K562 (cell line): ENCODE measurements around the gene TRPC1. TPM values are rescaled to one million over a fixed set of nuclear protein-coding genes. Genes with fewer than 3 reads are reported as not detected.

Experiments
- ARID1B ChIP-seq: fragments of 450-650 bp; IDR thresholded peaks from 2 replicates; pipeline ENCODE4 v1.6.1; 2016; ENCODE audit warnings: antibody characterized with exemption, mild to moderate bottlenecking, inconsistent platforms
- ATF7 ChIP-seq: fragments of 450-650 bp; IDR thresholded peaks from 2 replicates; pipeline ENCODE4 v1.7.1; 2014; ENCODE audit warnings: mild to moderate bottlenecking, moderate library complexity
- CREM ChIP-seq: IDR thresholded peaks from 2 replicates; pipeline ENCODE4 v1.6.1; 2014; ENCODE audit warnings: antibody characterized with exemption, low read depth
- DACH1 ChIP-seq: fragments of 450-650 bp; IDR thresholded peaks from 2 replicates; pipeline ENCODE4 v1.6.1; 2018; ENCODE audit not compliant: partially characterized antibody
- DMBX1 ChIP-seq: fragments of 250-450 bp; sonication (Bioruptor Pico); IDR thresholded peaks from 2 replicates; pipeline ENCODE4 v1.8.0; 2022; ENCODE audit warnings: inconsistent platforms, mild to moderate bottlenecking, moderate library complexity, borderline replicate concordance
- EHMT2 ChIP-seq: fragments of 450-650 bp; IDR thresholded peaks from 2 replicates; pipeline ENCODE4 v1.6.1; 2018; ENCODE audit warnings: antibody characterized with exemption
- JUND ChIP-seq, 2 experiments: IDR thresholded peaks; 2 replicates in 1 of 2; 3 replicates in 1 of 2; pipeline ENCODE4 v1.6.1; 2011; ENCODE audit warnings: borderline replicate concordance in 2 of 2, low read depth in 2 of 2, low read length in 2 of 2, improper control_type of control experiment in 1 of 2, missing biosample characterization in 1 of 2, missing genetic modification characterization in 1 of 2, missing genetic modification reagents in 1 of 2
- MTA3 ChIP-seq: fragments of 450-650 bp; formaldehyde crosslinking; IDR thresholded peaks from 2 replicates; pipeline ENCODE4 v1.6.1; 2017; ENCODE audit warnings: mild to moderate bottlenecking, borderline replicate concordance
- ZNF282 ChIP-seq: sonication (generic); formaldehyde crosslinking; IDR thresholded peaks from 2 replicates; pipeline ENCODE4 v1.8.1; 2023; ENCODE audit warnings: missing genetic modification reagents
- ZNF583 ChIP-seq: fragments of 250-450 bp; sonication (Bioruptor Pico); IDR thresholded peaks from 2 replicates; pipeline ENCODE4 v1.4.0; 2020
- polyA plus RNA-seq, 8 experiments: library from polyadenylated mRNA; depleted of rRNA in 4 of 8; stranded (reverse) in 5 of 8; unstranded in 3 of 8; fragments of >200 nt; fragmentation: Nextera tagmentation in 2 of 8; fragmentation: Illumina TruSeq in 1 of 8; extraction: Ambion mirVana in 2 of 8; extraction: Trizol in 1 of 8; gene quantifications; 2 replicates each; pipeline versions ENCODE4 v1.2.1 to v1.2.3, GENCODE V29; 2011 to 2014; ENCODE audit warnings: inconsistent platforms in 1 of 8, missing spikeins in 1 of 8
- total RNA-seq, 7 experiments: library from RNA; depleted of rRNA in 6 of 7; stranded (reverse); fragments of >200 nt in 6 of 7; fragmentation: Illumina TruSeq in 2 of 7; extraction: Trizol in 2 of 7; gene quantifications; 2 replicates each; pipeline versions ENCODE4 v1.2.1 to v1.2.3, GENCODE V29; 2011 to 2021; ENCODE audit warnings: low replicate concordance in 1 of 7
- TF ChIP-seq, protein P1 (sequence below), 2 experiments: fragments of 450-650 bp; IDR thresholded peaks; 2 replicates each; pipeline ENCODE4 v1.6.1; 2016; ENCODE audit warnings: mild to moderate bottlenecking in 2 of 2, borderline replicate concordance in 1 of 2, low read depth in 1 of 2, moderate library complexity in 1 of 2
- TF ChIP-seq, protein P2 (sequence below): sonication (generic); formaldehyde crosslinking; IDR thresholded peaks from 2 replicates; pipeline ENCODE4 v1.8.0; 2023; ENCODE audit warnings: missing genetic modification reagents, mild to moderate bottlenecking, borderline replicate concordance
- TF ChIP-seq, protein P3 (sequence below): fragments of 450-650 bp; IDR thresholded peaks from 2 replicates; pipeline ENCODE4 v1.6.1; 2016

Gene TRPC1
- total and polyA plus RNA-seq, 9 of the 15 experiments (the other 6 are each of a cell fraction or from before 2014, with no cell fraction given), result 1.4 to 6.5 (median 3.0) TPM

DNA sequence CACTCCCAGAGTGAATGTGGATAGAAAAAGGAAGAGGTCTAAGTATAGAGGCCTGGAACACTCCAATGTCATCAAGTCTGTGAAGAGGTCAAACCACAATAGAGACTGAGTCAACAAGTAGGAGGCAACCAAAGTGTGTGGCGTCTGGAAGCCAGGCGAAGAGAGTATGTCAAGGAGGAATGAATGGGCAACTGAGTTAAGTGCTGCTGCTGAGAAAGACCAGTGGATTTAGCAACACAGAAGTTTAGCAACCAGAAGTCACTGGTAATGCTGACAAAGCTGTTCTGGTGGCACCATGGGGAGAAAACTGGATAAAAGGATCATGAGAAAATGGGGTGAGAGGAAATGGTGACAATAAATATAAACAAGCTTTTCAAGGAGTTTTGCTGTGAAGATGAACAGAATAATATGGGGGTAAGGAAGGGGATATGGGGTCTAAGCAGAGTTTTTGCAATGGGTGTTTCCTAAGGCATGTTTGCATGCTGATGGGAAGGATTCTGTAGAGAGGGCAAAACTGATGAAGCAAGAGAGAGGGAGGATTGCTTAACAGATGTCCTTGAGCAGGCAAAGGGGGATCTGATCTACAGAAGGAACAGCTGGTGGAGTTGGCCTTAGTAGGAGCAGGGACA lies 126.7 kb downstream of the TRPC1 start (continued):
- TF ChIP-seq JUND (IDR thresholded peaks at IDR 0.05; ENCODE audit: borderline replicate concordance, low read depth, low read length) (peak; percentile 83), JUND (tag; IDR thresholded peaks at IDR 0.05; ENCODE audit: borderline replicate concordance, low read depth, low read length) (peak; percentile 82; the same call in 1 of the 3 replicates), ARID1B (peak; percentile 82), CREM (peak; percentile 46), ZNF282 (no peak), DACH1 (peak; percentile 22), ATF7 (peak; percentile 71), DMBX1 (no peak), ZNF583 (no peak), MTA3 (no peak), EHMT2 (peak; percentile 88)
- TF ChIP-seq, protein P1, sequence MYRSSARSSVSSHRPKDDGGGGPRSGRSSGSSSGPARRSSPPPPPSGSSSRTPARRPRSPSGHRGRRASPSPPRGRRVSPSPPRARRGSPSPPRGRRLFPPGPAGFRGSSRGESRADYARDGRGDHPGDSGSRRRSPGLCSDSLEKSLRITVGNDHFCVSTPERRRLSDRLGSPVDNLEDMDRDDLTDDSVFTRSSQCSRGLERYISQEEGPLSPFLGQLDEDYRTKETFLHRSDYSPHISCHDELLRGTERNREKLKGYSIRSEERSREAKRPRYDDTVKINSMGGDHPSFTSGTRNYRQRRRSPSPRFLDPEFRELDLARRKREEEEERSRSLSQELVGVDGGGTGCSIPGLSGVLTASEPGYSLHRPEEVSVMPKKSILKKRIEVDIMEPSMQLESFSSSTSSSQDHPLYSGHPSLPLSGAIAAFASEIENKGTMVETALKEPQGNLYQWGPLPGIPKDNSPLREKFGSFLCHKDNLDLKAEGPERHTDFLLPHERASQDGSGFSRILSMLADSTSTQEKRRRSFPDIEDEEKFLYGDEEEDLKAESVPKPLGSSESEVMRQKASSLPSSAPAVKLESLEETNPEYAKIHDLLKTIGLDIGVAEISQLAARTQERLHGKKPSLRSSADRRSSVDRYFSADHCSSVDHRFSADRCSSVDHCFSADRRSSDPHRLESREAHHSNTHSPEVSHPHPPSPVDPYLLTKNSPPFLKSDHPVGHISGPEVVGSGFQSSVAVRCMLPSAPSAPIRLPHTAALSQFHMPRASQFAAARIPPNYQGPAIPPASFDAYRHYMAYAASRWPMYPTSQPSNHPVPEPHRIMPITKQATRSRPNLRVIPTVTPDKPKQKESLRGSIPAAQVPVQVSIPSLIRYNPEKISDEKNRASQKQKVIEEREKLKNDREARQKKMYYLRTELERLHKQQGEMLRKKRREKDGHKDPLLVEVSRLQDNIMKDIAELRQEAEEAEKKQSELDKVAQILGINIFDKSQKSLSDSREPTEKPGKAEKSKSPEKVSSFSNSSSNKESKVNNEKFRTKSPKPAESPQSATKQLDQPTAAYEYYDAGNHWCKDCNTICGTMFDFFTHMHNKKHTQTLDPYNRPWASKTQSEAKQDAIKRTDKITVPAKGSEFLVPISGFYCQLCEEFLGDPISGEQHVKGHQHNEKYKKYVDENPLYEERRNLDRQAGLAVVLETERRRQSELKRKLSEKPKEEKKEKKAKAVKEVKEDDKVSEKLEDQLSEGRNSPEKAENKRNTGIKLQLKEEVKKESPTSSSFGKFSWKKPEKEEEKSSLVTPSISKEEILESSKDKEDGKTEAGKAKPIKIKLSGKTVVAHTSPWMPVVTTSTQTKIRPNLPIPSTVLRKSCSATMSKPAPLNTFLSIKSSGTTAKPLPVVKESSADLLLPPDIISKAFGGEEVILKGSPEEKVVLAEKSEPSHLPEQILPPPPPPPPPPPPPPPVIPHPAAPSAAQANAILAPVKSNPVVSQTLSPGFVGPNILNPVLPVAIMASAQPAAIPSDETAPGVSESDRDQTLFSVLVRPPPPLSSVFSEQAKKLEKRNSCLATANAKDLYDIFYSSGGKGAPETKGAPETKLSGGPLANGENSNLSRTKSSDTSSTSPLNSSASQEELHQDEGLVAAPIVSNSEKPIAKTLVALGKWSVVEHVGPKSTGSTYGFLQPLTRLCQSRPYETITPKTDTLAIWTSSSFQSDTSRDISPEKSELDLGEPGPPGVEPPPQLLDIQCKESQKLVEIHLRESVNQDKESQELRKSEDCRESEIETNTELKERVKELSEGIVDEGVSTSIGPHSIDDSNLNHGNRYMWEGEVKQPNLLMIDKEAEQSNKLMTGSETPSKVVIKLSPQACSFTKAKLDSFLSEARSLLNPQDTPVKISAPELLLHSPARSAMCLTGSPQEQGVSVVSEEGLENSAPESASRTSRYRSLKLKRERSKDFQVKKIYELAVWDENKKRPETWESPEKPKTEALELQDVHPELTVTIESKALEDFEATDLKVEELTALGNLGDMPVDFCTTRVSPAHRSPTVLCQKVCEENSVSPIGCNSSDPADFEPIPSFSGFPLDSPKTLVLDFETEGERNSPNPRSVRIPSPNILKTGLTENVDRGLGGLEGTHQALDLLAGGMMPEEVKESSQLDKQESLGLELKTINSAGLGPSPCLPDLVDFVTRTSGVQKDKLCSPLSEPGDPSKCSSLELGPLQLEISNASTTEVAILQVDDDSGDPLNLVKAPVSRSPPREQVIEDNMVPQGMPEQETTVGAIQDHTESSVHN (IDR thresholded peaks at IDR 0.05; ENCODE audit: borderline replicate concordance in 1 of 2, low read depth in 1 of 2), result 0 out of 4 replicates have a peak, but pooled peaks of 1 of the 2 experiments have one; percentile 55
- TF ChIP-seq, protein P2, sequence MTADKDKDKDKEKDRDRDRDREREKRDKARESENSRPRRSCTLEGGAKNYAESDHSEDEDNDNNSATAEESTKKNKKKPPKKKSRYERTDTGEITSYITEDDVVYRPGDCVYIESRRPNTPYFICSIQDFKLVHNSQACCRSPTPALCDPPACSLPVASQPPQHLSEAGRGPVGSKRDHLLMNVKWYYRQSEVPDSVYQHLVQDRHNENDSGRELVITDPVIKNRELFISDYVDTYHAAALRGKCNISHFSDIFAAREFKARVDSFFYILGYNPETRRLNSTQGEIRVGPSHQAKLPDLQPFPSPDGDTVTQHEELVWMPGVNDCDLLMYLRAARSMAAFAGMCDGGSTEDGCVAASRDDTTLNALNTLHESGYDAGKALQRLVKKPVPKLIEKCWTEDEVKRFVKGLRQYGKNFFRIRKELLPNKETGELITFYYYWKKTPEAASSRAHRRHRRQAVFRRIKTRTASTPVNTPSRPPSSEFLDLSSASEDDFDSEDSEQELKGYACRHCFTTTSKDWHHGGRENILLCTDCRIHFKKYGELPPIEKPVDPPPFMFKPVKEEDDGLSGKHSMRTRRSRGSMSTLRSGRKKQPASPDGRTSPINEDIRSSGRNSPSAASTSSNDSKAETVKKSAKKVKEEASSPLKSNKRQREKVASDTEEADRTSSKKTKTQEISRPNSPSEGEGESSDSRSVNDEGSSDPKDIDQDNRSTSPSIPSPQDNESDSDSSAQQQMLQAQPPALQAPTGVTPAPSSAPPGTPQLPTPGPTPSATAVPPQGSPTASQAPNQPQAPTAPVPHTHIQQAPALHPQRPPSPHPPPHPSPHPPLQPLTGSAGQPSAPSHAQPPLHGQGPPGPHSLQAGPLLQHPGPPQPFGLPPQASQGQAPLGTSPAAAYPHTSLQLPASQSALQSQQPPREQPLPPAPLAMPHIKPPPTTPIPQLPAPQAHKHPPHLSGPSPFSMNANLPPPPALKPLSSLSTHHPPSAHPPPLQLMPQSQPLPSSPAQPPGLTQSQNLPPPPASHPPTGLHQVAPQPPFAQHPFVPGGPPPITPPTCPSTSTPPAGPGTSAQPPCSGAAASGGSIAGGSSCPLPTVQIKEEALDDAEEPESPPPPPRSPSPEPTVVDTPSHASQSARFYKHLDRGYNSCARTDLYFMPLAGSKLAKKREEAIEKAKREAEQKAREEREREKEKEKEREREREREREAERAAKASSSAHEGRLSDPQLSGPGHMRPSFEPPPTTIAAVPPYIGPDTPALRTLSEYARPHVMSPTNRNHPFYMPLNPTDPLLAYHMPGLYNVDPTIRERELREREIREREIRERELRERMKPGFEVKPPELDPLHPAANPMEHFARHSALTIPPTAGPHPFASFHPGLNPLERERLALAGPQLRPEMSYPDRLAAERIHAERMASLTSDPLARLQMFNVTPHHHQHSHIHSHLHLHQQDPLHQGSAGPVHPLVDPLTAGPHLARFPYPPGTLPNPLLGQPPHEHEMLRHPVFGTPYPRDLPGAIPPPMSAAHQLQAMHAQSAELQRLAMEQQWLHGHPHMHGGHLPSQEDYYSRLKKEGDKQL (CRISPR knock-in tag), result no peak
- TF ChIP-seq, protein P3, sequence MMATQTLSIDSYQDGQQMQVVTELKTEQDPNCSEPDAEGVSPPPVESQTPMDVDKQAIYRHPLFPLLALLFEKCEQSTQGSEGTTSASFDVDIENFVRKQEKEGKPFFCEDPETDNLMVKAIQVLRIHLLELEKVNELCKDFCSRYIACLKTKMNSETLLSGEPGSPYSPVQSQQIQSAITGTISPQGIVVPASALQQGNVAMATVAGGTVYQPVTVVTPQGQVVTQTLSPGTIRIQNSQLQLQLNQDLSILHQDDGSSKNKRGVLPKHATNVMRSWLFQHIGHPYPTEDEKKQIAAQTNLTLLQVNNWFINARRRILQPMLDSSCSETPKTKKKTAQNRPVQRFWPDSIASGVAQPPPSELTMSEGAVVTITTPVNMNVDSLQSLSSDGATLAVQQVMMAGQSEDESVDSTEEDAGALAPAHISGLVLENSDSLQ, result peak; percentile 57
